RPMI8226 (cell line): ENCODE measurements around the gene GET3.
"Not testable (repeated sequence)": the region's sequence is repeated elsewhere in the genome, so short reads cannot be mapped to it uniquely, and the experiment has no call there.

ENCODE experiments used
- DNase-seq: peaks from one replicate; pipeline ENCODE4 v3.0.0-alpha.2; 2015

The GET3 gene

DNA sequence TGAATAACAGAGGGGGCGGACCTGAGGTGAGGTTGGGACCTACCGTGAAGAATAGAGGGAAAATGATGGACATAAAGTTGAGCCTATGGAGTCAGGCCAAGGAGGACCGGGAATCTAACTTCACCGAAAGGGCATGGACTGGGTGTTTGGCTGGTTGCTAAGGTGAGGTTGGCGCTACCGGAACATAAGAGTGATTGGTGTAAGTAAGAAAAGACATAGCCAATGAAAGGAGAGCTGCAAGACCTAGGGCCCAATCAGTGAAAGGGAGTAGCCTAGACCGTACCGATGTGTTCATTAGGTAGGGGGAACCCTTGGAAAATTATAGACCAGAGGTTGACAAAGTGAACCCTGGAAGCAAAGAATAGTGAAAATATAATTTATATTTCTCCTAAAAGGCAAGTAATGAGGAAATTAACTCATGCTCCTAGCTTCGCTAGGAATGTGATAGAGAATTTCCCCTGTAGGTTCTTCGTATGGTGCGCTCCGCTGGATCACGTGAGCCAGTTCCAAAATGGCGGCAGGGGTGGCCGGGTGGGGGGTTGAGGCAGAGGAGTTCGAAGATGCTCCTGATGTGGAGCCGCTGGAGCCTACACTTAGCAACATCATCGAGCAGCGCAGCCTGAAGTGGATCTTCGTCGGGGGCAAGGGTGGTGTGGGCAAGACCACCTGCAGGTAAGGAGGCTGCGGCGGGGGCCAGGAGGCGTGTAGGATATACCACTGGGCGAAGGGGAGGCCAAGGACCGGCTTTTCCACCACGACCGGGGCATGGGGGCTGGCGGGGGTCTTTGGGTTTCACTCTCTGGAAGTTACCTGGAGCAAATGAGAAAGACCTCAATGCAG lies at the start of gene GET3:
TSS of gene GET3 (plus strand) at position 503 of the 840 bp plus-strand sequence. CDS start at position 512, 9 bp downstream.
- DNase-seq = peak; percentile 92

DNA sequence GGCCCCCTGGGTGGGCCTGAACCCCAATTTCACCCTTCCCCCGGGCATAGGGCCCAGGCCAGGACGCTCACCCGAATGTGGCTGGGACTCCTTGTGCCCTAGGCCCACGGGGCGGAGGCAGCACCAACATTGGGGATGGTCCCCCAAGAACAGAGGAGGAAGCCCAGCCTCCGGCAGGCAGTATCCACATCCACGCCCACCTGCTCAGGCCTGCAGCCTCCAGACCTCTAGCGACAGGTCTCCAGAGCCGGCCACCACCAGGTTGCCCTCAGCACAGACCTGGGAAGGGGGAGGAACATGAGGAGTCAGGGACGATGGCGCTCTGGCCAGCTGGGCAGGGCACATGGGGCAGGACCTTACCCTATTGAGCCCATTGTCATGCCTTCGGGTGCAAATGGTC lies 48.3 kb upstream of the GET3 start:
- DNase-seq = no peak

DNA sequence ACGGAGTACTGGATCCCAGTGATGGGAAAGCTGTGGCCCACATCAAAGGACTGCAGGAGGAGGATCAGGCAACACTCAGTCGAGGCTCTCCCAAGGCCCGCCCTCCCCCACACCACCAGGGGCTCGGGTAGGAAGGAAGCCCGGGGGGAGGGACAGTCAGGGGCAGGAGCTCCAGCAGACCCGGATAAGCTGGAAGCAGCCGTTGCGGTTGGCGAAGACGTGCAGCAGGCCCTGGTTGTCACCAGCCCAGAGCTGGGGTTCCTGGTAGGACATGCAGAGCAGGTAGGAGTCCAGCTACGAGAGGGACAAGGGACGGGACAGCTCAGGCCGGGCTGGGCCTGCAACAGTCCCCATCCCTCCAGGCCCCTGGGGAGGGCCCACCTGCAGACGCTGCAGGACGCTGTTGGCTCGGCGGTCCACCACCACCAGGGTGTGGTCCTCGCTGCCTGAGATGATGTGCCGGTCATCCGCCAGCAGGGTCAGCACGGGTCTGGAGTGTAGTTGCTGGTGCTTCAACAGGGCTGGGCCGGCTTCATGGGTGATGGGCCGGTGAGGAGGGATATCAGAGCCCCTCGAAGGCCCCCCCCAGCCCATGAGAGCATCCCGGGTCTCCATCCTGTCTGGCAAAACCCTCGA lies 47.6 kb upstream of the GET3 start:
- no peak for DNase-seq

DNA sequence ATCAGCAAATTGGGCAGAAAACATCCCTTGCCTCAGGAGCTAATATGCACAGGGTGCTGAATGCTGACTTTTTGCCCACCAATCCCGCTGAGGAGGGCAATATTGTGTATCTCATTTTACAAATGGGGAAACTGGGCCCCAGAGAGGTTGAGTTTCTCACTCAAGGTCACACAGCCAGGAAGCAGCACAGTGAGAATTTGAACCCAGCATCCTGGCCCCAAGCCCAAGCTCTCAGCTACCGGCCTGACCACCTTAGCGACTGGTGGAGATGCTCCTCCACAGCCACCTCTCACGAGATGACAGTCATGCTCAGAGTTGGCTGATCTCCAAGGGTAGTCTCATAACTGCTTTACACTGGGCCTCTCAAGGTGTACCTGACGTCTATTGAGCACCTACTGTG lies 44.3 kb upstream of the GET3 start:
- DNase-seq = no peak

DNA sequence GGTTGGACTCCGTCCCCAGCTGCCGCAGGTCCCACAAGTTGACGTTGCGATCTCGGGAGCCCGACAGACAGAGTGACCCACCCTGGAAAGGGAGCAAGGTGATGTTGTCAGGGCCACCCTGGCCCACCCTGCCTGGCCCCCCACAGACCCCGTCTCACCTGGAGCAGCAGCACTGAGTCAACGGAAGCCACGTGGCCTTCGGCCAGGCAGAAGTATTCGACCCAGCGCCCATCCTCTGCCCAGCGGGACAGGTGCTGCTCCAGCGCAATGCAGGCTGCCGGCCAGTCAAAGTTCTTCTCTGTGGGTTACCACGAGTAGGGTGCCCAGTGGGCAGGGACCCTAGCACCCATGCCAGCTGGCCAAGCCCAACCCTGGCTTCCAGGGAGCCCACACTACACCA lies 42.7 kb upstream of the GET3 start:
- no peak for DNase-seq

DNA sequence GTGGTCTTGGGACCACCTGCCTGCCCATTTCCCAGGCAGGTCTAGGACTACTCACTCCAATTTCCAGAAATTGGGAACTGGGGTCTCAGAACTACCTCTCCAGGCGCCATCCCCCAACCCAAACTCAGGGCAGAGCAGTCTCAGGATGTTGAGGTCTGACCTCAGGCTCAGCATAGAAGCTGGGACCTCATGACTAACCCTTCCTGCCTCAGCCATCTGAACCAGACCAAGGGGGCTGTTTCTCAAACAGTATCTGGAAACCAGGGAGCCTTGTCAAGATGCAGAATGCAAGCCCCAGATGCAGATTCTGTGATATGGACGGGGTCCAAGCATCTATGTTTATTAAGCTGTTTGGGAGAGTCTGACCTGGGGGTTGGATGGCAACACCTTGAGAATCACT lies 42.2 kb upstream of the GET3 start:
- DNase-seq = no peak

DNA sequence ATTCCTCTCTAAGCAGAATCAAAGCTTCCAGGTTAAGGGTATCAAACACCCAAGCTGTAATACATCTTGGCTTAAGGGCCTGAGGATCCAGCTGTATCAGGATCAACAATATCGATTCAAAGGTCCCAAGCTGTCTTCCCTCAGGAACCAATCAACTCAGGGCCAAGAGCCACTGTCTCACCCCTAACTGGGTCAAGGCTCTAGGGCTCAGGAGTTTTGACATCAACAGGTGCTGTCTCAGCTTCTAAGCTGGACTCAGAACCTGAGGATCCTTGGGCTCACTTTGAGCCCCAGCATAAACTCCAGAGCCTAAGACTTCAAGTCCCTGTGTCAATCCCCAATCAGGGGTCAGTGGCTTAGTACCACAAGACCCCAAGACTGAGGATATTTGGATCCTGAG lies 41.8 kb upstream of the GET3 start:
- DNase-seq = no peak

DNA sequence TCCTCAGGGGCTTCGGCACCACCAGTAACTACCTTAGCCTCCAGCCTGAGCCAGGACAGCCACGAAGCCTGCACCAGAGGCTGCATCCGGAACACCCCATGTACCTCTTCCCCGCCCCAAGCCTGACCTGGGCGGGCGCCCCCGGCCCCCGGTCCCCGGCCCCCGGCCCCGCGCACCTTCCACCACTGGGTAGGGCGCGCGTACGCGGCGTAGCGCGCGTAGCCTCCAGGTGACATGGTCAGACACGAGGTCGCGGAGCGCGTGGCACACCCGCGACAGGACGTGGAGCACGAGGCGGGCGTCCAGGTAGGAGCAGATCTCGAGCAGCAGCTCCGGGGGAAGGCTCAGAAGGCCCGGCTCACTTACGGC lies 41.3 kb upstream of the GET3 start:
- DNase-seq = peak; percentile 45

DNA sequence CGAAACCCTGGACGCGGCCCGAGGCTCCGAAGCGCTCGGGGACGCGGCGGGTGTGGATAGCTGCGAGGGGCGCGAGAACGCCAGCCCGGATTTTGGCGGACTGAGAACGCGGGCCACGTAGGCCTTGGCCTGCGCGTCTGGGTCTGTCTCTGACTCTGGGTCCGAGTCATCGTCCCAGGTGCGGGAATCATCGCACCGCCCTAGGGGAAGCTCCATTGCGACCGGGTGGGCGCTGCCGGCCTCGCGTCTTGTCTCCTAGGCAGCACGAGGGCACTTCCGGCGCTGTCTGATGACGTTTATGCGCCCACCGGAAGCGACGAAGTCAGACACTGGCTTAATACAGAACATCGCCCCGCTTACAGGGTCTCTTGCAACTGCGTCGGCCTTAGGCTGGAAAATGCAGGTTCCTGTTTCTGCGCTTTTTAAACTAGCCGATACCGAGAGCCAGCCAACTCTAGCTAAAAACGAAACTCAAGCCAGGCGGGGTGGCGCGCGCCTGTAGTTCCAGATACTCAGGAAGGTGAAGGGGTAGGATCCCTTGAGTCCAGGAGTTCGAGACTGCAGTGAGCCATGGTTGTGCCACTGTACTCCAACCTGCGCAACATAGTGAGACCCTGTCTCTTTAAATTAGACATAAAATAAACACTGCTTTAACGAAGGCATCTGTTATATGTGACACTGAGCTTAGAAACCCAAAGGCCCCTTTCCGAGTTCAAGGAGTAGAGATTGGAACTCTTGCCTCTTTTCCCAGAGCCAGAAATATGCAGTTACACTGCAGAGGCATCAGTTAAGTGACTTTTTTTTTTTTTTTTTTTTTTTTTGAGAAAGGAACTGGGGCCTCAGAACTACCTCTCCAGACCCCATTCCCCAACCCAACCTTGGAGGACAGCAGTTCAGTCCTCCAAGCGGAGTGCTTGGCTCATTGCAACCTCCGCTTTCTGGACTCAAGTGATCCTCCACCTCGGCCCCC lies 40.6 kb upstream of the GET3 start, which contains the start of gene FBXW9:
TSS of gene FBXW9 (minus strand) at position 266 of the 970 bp plus-strand sequence. CDS start at position 216, 50 bp downstream.
- DNase-seq = peak; percentile 97

DNA sequence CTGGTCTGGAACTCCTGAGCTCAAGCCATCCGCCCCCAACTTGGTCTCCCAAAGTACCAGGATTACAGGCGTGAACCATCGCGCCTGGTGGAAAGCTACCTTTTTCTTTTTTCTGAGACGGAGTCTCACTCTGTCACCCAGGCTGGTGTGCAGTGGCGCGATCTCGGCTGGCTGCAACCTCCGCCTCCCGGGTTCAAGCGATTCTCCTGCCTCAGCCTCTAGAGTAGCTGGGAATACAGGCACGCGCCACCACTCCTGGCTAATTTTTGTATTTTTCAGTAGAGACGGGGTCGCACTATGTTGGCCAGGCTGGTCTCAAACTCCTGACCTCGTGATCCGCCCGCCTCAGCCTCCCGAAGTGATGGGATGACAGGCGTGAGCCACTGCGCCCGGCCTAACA lies 39.9 kb upstream of the GET3 start:
- DNase-seq = not testable (repeated sequence)

DNA sequence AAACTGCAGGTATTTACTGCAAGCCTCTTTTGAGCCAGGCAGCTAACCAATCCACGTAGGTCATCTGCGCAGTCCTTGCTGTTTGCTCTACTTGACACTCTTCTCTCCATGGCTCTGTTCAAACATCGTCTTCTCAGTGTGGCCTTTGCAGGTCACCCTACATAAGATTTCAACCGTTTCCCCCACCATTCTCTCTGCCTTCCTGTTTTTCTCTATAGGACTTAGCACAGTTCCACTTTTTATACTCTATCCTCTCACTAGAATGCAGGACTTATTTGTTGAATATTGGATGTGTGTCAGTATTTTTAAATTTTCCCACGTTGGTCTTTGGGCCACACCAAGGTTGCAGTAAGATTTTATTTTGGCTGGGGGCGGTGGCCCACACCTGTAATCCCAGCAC lies 39.2 kb upstream of the GET3 start:
- DNase-seq = no peak

DNA sequence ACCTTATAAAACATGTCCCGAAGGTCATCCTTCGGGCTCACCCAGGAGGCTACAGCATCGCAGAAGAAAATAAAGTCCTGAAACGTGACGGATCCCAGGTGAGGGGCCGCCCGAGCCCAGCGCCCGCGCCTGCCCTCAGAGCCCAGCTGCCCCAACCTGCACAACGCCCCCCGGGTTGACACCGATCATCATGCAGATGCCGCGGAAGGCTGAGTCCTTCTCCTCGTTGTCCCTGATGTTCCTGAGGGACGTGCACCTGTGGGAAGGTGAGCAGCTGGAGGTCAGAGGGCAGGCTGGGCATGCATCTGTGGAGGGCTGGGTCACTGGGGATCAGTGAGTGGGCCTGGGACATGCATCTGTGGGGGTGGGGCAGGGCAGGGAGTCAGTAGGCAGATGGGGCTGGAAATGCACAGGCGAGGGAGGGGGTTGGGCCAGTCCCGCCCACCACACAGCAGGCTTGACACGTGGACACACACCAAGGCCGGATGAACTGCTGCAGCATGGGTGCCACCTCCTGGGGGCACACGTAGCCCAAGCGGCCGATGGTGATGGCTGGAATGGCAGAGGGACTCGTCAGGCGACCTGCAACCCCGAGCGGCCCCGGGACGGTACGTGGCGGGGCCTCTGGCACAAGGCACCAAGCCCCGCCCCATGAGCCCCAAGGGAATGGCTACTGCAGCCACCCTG lies 35.6 kb upstream of the GET3 start:
- DNase-seq = no peak

DNA sequence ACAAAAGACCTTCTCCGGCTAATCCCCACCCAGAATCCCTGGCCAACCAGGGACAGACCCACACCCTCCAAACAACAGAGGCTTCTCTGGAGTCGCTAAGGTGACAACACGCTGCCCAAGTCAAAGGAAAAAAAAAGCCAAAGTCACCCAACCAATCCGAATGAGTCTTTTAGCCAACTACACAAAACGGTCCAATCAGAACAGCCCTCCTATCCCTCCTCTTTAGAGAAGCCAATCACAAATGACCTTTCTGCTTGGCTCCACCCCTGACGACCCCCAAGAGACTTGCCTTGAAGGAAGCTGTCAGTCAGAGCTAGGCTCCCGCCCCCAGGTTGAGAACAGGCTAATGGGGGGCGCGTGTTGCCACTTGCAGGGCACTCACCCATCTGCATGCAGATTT lies 34.3 kb upstream of the GET3 start:
- DNase-seq = no peak

DNA sequence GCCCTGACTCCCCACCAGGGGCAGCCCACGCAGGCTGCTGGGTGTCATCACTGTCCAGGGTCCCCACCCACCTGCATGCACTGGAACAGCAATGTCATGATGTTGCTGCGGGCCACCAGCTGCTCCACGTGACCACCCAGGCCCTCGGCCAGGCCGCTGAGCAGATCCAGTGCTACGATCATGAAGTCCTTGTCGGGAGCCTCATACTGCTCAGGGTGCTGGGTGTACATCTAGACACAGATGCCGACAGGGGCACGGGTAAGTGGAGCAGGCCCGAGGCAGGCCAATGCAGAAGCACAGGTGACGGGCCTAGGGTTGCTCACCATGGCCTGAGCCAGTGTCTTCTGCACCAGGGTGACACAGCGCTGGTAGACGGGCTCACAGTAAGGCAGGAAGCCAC lies 32.1 kb upstream of the GET3 start:
- DNase-seq = no peak

DNA sequence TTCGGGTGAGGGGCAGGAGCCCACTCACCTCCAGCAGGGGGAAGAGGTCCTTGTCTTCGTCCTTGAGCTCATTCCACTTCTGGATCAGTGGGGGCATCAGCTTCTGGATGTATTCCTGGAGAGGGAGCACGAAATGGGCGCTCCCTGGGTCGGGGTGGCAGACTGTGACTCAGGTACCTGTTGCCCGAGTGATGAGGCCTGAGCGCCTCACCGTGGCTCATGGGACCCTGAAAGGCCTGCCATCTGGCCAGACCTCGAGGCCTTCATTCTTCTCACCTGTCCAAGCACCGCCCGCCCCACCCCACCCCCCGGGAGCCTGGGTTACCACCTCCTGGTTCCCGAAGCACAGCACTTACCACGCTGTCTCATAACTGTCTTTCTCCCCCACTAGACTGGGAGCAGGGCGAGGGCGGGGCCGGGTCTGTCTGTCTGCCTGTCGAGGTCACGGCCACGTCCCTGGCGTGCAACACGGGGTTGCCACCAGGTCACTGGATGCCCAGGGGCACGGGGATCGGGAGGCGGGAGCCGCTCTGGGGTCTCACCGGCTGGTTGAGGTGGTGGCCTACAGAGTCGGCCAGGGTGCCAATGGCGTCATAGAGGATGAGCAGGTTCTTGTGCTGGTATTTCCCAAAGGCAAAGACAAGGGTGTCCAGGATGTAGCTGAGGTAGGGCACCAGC lies 31.5 kb upstream of the GET3 start:
- no peak for DNase-seq

DNA sequence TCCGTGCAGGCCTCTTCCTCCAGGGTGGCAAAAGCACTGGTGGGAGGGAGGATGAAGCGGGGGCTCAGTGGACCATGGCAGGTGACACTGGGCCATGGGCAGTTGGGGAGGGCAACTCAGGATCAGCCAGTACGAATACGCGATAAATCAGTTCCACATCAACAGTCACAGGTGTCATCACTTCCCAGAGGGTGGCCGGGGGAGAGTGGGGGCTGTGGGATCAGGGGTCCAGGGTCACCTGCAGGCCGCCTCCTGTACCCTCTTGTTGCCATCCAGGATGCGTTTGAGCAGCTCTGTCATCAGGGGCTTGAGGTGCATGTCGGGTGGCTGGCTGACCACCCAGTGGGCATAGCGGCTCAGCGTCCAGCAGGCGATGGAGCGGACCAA lies 31.0 kb upstream of the GET3 start:
- no peak for DNase-seq

DNA sequence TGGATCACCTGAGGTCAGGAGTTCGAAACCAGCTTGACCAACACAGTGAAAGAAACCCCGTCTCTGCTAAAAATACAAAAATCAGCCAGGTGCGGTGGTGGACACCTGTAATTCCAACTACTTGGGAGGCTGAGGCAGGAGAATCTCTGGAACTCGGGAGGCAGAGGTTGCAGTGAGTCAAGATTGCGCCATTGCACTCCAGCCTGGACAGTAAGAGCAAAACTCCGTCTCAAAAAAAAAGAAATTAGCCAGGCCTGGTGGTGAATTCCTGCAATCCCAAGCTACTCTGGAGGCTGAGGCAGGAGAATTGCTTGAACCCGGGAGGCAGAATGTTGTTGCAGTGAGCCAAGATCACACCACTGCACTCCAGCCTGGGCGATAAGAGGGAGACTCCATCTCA lies 28.7 kb upstream of the GET3 start:
- no peak for DNase-seq

DNA sequence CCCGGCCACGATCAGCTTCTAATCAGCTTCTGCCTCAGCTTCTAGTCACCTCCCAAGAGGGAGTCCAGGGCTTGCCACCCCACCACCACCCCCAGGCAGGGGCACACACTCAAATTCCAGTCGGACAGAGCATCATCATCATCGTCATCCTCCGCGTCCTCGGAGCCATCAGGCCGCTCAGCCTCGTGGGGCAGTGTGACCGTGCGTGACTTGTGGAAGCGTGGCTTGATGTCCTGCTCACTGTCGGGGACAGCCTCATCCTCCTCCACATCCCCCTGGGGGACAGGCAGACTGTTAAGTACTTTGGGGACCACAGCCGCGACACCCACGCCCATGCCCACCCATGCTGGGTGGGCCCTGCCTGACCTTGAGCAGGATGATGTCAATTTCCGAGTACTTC lies 26.1 kb upstream of the GET3 start:
- no peak for DNase-seq

DNA sequence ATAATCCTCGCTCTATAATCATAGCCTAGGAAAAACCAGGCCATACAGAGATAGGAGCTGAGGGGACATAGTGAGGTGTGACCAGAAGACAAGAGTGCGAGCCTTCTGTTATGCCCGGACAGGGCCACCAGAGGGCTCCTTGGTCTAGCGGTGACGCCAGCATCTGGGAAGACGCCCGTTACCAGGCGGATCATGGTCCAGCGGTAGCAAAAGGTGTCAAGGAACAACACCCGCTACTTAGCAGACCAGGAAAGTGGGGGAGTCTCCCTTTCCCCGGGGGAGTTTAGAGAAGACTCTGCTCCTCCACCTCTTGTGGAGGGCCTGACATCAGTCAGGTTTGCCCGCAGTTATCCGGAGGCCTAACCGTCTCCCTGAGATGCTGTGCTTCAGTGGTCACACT lies 25.2 kb upstream of the GET3 start:
- DNase-seq = not testable (repeated sequence)

DNA sequence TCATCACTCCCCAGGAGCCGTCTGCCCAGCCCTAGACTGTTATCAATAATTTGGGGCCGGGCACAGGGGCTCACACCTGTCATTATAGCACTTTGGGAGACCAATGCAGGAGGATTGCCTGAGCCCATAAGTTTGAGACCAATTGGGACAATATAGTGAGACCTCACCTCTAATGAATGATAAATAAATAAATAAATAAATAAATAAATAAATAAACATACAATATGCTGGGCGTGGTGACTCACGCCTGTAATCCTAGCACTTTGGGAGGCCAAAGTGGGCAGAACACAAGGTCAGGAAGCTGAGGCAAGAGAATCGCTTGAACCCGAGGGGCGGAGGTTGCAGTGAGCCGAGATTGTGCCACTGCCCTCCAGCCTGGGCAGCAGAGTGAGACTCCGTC lies 24.0 kb upstream of the GET3 start:
- DNase-seq = not testable (repeated sequence)

DNA sequence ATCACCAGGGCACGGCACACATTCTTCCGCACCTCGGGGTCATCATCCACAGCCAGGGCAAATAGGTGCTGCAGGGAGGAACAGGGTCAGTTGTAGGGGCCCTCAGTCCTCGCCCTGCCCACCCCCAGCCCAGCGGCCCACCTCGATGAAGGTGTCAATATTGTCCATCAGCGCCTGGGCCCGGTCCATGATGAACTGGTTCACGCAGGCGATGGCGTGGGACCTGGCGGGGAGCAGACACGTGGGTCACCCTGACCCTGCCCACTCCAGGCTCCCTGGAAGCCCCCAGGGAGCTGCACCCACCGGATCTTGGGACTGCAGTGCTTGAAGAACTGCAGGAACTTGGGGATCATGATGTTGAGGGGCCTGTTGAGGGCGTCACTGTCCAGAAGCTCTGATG lies 22.2 kb upstream of the GET3 start:
- no peak for DNase-seq

DNA sequence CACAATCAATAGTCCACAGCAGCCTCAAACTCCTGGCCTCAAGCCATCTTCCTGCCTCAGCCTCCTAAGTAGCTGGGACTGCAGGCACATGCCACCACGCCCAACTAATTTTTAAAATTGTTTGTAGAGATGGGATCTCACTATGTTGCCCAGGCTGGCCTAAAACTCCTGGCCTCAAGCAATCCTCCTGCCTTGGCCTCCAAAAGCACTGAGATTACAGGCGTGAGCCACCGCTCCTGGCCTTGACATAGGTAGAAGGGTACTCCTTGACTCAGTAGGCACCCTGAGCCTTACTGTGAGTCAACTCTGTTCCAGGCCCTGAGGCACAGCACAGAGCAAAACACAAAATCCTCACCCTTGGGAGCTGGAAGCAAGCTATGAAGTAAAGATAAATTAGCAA lies 21.4 kb upstream of the GET3 start:
- DNase-seq = no peak
